SKM-1 (cell line): ENCODE measurements around the gene THADA.
"Not testable (repeated sequence)": the region's sequence is repeated elsewhere in the genome, so short reads cannot be mapped to it uniquely, and the experiment has no call there.

Source experiments
- DNase-seq: peaks from one replicate; lab custom pipeline; 2025; ENCODE audit not compliant: unreplicated experiment; lab: John Stamatoyannopoulos, UW

THADA gene

GRCh38 chr2:43542285-43542933, 53.4 kb downstream of the THADA start:
- no peak for DNase-seq

- DNase-seq, result no peak
Observed at GRCh38 chr2:43541165-43541564, 54.7 kb downstream of the THADA start.

GRCh38 chr2:43540021-43540779, 55.6 kb downstream of the THADA start:
- no peak for DNase-seq

- no peak for DNase-seq
Observed at GRCh38 chr2:43539436-43539835, 56.4 kb downstream of the THADA start.

- no peak for DNase-seq
Observed at GRCh38 chr2:43538034-43538670, 57.7 kb downstream of the THADA start.

- no peak for DNase-seq
Observed at GRCh38 chr2:43537137-43537536, 58.7 kb downstream of the THADA start.

GRCh38 chr2:43534569-43534968, 61.3 kb downstream of the THADA start:
- DNase-seq, result no peak

GRCh38 chr2:43532572-43532971, 63.3 kb downstream of the THADA start:
- not testable (repeated sequence) for DNase-seq

GRCh38 chr2:43531251-43531650, 64.6 kb downstream of the THADA start:
- DNase-seq, result no peak

GRCh38 chr2:43526994-43527393, 68.8 kb downstream of the THADA start:
- DNase-seq, result no peak

- DNase-seq, result no peak
Observed at GRCh38 chr2:43525506-43525905, 70.3 kb downstream of the THADA start.

- no peak for DNase-seq
Observed at GRCh38 chr2:43524177-43524965, 71.5 kb downstream of the THADA start.

GRCh38 chr2:43522177-43522576, 73.7 kb downstream of the THADA start:
- no peak for DNase-seq

- no peak for DNase-seq
Observed at GRCh38 chr2:43521568-43521967, 74.3 kb downstream of the THADA start.

GRCh38 chr2:43520919-43521318, 74.9 kb downstream of the THADA start:
- DNase-seq, result no peak

GRCh38 chr2:43519643-43520221, 76.1 kb downstream of the THADA start:
- no peak for DNase-seq

- DNase-seq, result no peak
Observed at GRCh38 chr2:43518718-43519117, 77.1 kb downstream of the THADA start.

GRCh38 chr2:43518181-43518580, 77.7 kb downstream of the THADA start:
- DNase-seq, result no peak

GRCh38 chr2:43515807-43516497, 79.9 kb downstream of the THADA start:
- DNase-seq, result no peak

GRCh38 chr2:43515248-43515647, 80.6 kb downstream of the THADA start:
- no peak for DNase-seq
